Sigmoid colon (tissue), 7 donors: ENCODE measurements around the gene FZR1. TPM values are rescaled to one million over a fixed set of nuclear protein-coding genes. Genes with fewer than 3 reads are reported as not detected.

ENCODE experiments used
- DNase-seq: peaks from one replicate; pipeline ENCODE4 v3.0.0-alpha.2; 2019
- H3K27ac ChIP-seq, 4 donors: fragments of 200-600 bp; sonication (generic); one replicate each; pipeline ENCODE4 v1.5.1; 2016 to 2019; ENCODE audit warnings: mild to moderate bottlenecking in 1 of 4
- H3K27me3 ChIP-seq, 3 donors: fragments of 200-600 bp; sonication (generic); one replicate each; pipeline ENCODE4 v1.5.1; 2019; ENCODE audit warnings: mild to moderate bottlenecking in 1 of 3
- H3K36me3 ChIP-seq, 4 donors: fragments of 200-600 bp; sonication (generic); one replicate each; pipeline ENCODE4 v1.5.1; 2016 to 2019
- H3K4me1 ChIP-seq, 4 donors: fragments of 200-600 bp; sonication (generic); one replicate each; pipeline ENCODE4 v1.5.1; 2017 to 2019
- H3K4me3 ChIP-seq, 4 donors: fragments of 200-600 bp; sonication (generic); one replicate each; pipeline ENCODE4 v1.5.1; 2017 to 2019; ENCODE audit warnings: mild to moderate bottlenecking in 2 of 4, moderate library complexity in 1 of 4
- H3K9me3 ChIP-seq, 4 donors: fragments of 200-600 bp in 3 of 4; sonication (generic) in 3 of 4; one replicate each; pipeline versions ENCODE4 v1.5.1 to v1.6.1; 2013 to 2019
- EP300 ChIP-seq, 4 donors: sonication (generic); formaldehyde crosslinking; IDR thresholded peaks; one replicate each; pipeline ENCODE4 v1.6.1; 2017; ENCODE audit warnings: antibody characterized with exemption in 4 of 4
- POLR2A ChIP-seq, 2 donors: fragments of 450-650 bp; IDR thresholded peaks; one replicate each; pipeline ENCODE4 v1.6.1; 2016; ENCODE audit warnings: antibody characterized with exemption in 2 of 2, mild to moderate bottlenecking in 2 of 2, moderate library complexity in 2 of 2
- POLR2AphosphoS5 ChIP-seq, 4 donors: sonication (generic); formaldehyde crosslinking; IDR thresholded peaks; one replicate each; pipeline ENCODE4 v1.6.1; 2017; ENCODE audit warnings: antibody characterized with exemption in 4 of 4
- WGBS, 2 donors: extraction: QIAGEN DNeasy Blood & Tissue Kit; methylation state at CpG; one replicate each; pipeline ENCODE4 v1.1.7; 2013; 5-methylcytosine and 5-hydroxymethylcytosine counted together
- intact Hi-C: fragments of 100-400 bp; cut with DNase I; formaldehyde crosslinking; loops from one replicate; pipeline ENCODE4 v1.15.1; 2023
- polyA plus RNA-seq, 3 donors: library from polyadenylated mRNA; stranded (reverse); fragments of 200-250 nt; gene quantifications; one replicate each; pipeline ENCODE4 v1.2.3, GENCODE V29; 2013
- total RNA-seq, 4 donors: library from RNA; depleted of rRNA; stranded (reverse); fragments of >200 nt; gene quantifications; one replicate each; pipeline ENCODE4 v1.1.0, GENCODE V29; 2016
- TF ChIP-seq, protein P1 (sequence below), 4 experiments: fragments of 450-650 bp in 3 of 4; fragments of 200-600 bp in 1 of 4; IDR thresholded peaks; one replicate each; pipeline ENCODE4 v1.5.1; 2016 to 2019; ENCODE audit warnings: antibody characterized with exemption in 4 of 4, mild to moderate bottlenecking in 3 of 4, moderate library complexity in 2 of 4
- donor health status: healthy with polysubstance abuse.
- donor health status: Bipolar disorder and iron deficiency.
- donor health status: healthy.

Gene FZR1
- total and polyA plus RNA-seq, 7 donors, result 11.4 to 44.6 (median 18.1) TPM

- no peak overlapping the region for H3K27ac ChIP-seq
- intact Hi-C loops, result no loop called here
- no peak for DNase-seq
Measured at GRCh38 chr19:3511506-3512251, 5.6 kb downstream of the FZR1 start.

DNA sequence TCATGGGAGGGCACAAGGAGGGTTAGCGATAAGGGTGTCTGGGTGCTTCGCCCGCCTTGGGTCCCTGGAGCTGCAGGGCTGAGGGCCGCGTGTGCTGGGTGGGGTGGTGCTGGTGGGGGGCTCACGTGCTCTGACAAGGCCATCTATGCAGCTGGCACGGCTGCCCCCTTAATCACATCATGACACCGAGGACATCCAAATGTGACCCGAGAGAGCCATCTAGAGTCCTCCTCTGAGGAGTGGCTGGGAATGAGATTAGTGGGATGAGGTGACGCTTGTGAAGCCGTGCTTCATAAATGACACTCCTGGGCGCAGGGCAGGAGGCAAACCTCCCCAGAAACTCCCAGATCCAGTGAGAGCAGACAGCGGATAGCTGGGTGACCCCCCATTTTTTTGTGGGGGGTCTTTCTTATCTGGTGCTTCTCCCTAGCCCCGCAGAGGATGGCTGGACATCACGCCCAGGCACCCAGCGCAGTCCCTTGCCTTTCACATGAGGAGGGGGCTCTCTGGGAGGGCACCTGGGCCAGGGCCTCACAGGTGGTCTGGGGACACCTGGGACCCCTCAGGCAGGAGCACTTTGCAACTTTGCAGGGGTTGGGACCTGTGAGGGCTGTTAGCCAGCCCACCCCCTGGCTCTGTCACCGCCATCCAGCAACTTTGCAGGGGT, 6.6 kb downstream of the FZR1 start:
- no peak for DNase-seq
- intact Hi-C loops, result no loop called here
- no peak for TF ChIP-seq EP300 (IDR thresholded peaks at IDR 0.05)
- no peak for TF ChIP-seq POLR2A (IDR thresholded peaks at IDR 0.05)
- no peak for TF ChIP-seq POLR2AphosphoS5 (IDR thresholded peaks at IDR 0.05)
- TF ChIP-seq, protein P1, sequence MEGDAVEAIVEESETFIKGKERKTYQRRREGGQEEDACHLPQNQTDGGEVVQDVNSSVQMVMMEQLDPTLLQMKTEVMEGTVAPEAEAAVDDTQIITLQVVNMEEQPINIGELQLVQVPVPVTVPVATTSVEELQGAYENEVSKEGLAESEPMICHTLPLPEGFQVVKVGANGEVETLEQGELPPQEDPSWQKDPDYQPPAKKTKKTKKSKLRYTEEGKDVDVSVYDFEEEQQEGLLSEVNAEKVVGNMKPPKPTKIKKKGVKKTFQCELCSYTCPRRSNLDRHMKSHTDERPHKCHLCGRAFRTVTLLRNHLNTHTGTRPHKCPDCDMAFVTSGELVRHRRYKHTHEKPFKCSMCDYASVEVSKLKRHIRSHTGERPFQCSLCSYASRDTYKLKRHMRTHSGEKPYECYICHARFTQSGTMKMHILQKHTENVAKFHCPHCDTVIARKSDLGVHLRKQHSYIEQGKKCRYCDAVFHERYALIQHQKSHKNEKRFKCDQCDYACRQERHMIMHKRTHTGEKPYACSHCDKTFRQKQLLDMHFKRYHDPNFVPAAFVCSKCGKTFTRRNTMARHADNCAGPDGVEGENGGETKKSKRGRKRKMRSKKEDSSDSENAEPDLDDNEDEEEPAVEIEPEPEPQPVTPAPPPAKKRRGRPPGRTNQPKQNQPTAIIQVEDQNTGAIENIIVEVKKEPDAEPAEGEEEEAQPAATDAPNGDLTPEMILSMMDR (IDR thresholded peaks at IDR 0.05), result no peak
- Histone ChIP-seq H3K27me3 (no peaks in the 10 kb centered on the region), H3K4me3 (no peak overlapping the region), H3K9me3 (no peaks in the 10 kb centered on the region), H3K36me3 (peaks cover 0 to 5% (median 2%) of the 10 kb centered on the region in 4 donors), H3K27ac (no peak overlapping the region), H3K4me1 (peaks cover 0 to 83% (median 43%) of the 10 kb centered on the region in 4 donors)
- WGBS, 2 donors, result 93 to 95% methylated on average over 17 of the region's 17 CpGs

More at GRCh38 chr19:3511506-3512251, 5.6 kb downstream of the FZR1 start:
- H3K4me1 ChIP-seq, result peaks cover 0 to 86% (median 47%) of the 10 kb centered on the region in 4 donors
- H3K27me3 ChIP-seq, result no peaks in the 10 kb centered on the region
- WGBS, 2 donors, result 78 to 87% methylated on average over 26 of the region's 26 CpGs
- H3K4me3 ChIP-seq, result no peak overlapping the region
- H3K9me3 ChIP-seq, result no peaks in the 10 kb centered on the region
- TF ChIP-seq EP300 (IDR thresholded peaks at IDR 0.05), result no peak
- no peak for TF ChIP-seq POLR2AphosphoS5 (IDR thresholded peaks at IDR 0.05)
- TF ChIP-seq POLR2A (IDR thresholded peaks at IDR 0.05), result no peak
- TF ChIP-seq, protein P1 (IDR thresholded peaks at IDR 0.05), result no peak
- H3K36me3 ChIP-seq, result peaks cover 0 to 5% (median 2%) of the 10 kb centered on the region in 4 donors

- H3K4me1 ChIP-seq, result peaks cover 0 to 78% (median 36%) of the 10 kb centered on the region in 4 donors
- no peaks in the 10 kb centered on the region for H3K27me3 ChIP-seq
- peaks cover 0 to 5% (median 2%) of the 10 kb centered on the region in 4 donors for H3K36me3 ChIP-seq
- WGBS, 2 donors, result 87 to 91% methylated on average over 23 of the region's 23 CpGs
- TF ChIP-seq POLR2A (IDR thresholded peaks at IDR 0.05) (no peak), POLR2AphosphoS5 (IDR thresholded peaks at IDR 0.05) (no peak), EP300 (IDR thresholded peaks at IDR 0.05) (no peak)
- TF ChIP-seq, protein P1 (IDR thresholded peaks at IDR 0.05), result no peak
- DNase-seq, result no peak
- intact Hi-C loops, result no loop called here
- no peaks in the 10 kb centered on the region for H3K9me3 ChIP-seq
- no peak overlapping the region for H3K4me3 ChIP-seq
- H3K27ac ChIP-seq, result no peak overlapping the region
Measured at GRCh38 chr19:3513229-3514140, 7.4 kb downstream of the FZR1 start.

DNA sequence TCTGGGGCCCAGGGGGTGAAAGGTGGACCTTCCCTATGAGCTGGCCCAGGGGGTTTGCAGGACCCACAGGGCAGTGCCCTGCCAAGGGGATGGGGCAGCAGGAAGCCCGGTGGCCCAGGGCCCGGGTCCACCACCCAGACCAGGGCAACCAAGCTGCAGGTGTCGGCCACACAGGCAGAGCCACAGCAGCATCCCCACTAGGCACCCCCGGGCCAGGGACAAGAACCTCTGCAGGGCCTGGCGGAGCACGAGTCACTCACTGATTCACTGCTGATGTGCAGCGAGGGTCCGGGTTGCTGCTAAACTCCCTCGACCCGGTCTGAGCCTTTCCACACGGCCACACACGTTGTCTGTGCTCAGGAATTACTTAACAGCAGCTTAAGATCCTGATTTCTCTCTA, 8.8 kb downstream of the FZR1 start:
- 88 to 92% methylated on average over 12 of the region's 12 CpGs for WGBS, 2 donors
- DNase-seq, result no peak

More for the DNA sequence above, 8.8 kb downstream of the FZR1 start:
- no peaks in the 10 kb centered on the region for H3K9me3 ChIP-seq
- no peak overlapping the region for H3K27ac ChIP-seq
- TF ChIP-seq POLR2A (IDR thresholded peaks at IDR 0.05), result no peak
- TF ChIP-seq POLR2AphosphoS5 (IDR thresholded peaks at IDR 0.05), result no peak
- TF ChIP-seq, protein P1 (IDR thresholded peaks at IDR 0.05), result no peak
- TF ChIP-seq EP300 (IDR thresholded peaks at IDR 0.05), result no peak
- no peaks in the 10 kb centered on the region for H3K27me3 ChIP-seq
- peaks cover 0 to 63% (median 26%) of the 10 kb centered on the region in 4 donors for H3K4me1 ChIP-seq
- H3K4me3 ChIP-seq, result no peak overlapping the region
- intact Hi-C loops, result no loop called here
- peaks cover 0 to 10% (median 2%) of the 10 kb centered on the region in 4 donors for H3K36me3 ChIP-seq
